ENCODE results near the gene CMSS1.

DNA sequence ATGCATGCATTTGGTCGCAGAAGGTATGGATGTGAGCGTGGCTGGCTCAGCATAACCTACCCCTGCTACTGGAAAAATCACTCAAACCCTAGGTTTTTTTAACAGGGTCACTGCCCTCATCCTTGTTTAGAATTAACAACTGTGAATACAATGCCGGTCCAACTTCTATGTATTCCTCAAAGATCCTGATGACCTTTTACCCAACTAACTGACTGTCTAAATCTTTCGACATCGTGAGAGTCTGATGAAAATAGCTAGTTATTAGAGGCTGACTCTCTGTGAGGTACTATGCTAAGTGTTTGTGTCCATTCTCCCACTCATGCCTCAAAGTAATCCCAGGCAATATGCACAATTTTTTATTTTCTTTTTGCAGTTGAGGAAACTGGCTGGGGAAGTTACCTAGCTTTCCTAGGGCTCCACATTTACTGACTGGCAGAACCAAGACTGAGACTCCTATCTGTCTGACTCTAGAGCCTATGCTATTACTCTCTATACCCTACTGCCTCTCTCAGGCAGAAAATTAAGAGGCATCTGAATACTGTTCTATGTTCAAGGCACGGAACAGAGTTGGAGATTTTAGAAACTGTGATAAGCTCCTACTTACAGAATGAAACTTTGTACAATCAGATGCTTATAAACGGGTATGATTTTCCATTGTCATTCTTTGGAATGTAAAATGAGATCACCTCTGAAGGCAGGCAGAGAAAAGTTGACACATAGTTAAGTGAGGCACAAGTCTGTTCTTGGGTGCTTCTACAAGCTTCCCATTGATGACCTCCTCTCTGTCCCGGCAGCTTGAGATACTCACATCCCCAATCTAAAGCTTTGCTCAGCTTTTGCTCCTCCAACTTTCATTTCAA is 240.3 kb downstream of the CMSS1 start:
- TF ChIP-seq, protein P1, sequence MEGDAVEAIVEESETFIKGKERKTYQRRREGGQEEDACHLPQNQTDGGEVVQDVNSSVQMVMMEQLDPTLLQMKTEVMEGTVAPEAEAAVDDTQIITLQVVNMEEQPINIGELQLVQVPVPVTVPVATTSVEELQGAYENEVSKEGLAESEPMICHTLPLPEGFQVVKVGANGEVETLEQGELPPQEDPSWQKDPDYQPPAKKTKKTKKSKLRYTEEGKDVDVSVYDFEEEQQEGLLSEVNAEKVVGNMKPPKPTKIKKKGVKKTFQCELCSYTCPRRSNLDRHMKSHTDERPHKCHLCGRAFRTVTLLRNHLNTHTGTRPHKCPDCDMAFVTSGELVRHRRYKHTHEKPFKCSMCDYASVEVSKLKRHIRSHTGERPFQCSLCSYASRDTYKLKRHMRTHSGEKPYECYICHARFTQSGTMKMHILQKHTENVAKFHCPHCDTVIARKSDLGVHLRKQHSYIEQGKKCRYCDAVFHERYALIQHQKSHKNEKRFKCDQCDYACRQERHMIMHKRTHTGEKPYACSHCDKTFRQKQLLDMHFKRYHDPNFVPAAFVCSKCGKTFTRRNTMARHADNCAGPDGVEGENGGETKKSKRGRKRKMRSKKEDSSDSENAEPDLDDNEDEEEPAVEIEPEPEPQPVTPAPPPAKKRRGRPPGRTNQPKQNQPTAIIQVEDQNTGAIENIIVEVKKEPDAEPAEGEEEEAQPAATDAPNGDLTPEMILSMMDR (conservative IDR thresholded peaks at IDR 0.05; ENCODE audit: low read depth, low read length), result no peak
- TF ChIP-seq EZH2 (IDR thresholded peaks at IDR 0.05; ENCODE audit: borderline replicate concordance, low read depth, low read length, poor library complexity, severe bottlenecking), result no peak

All from A673 (cell line).